ENCODE measurements around the gene HSPA1A. TPM values are rescaled to one million over a fixed set of nuclear protein-coding genes. Genes with fewer than 3 reads are reported as not detected.
A peak's percentile ranks its signal among the peaks of the same experiment; 100 is the strongest.

Gene HSPA1A
- total RNA-seq, 1 donor, result 132 TPM

- H3K4me3 ChIP-seq (ENCODE audit: low read depth, low read length), result no peak overlapping the region
- no peak for DNase-seq (ENCODE audit: low read depth)
- no peak for TF ChIP-seq CTCF (IDR thresholded peaks at IDR 0.05; ENCODE audit: insufficient read depth, low read depth, low read length)
Observed at GRCh38 chr6:31781244-31782125, 33.9 kb upstream of the HSPA1A start.

- H3K4me3 ChIP-seq (ENCODE audit: low read depth, low read length), result no peak overlapping the region
- no peak for DNase-seq (ENCODE audit: low read depth)
- TF ChIP-seq CTCF (IDR thresholded peaks at IDR 0.05; ENCODE audit: insufficient read depth, low read depth, low read length), result no peak
Observed at GRCh38 chr6:31782126-31782855, 33.1 kb upstream of the HSPA1A start.

- H3K4me3 ChIP-seq (ENCODE audit: low read depth, low read length), result no peak overlapping the region
- DNase-seq (ENCODE audit: low read depth), result no peak
- no peak for TF ChIP-seq CTCF (IDR thresholded peaks at IDR 0.05; ENCODE audit: insufficient read depth, low read depth, low read length)
Observed at GRCh38 chr6:31784098-31784925, 31.0 kb upstream of the HSPA1A start.

GRCh38 chr6:31785475-31785874 lies 29.9 kb upstream of the HSPA1A start:
- TF ChIP-seq CTCF (IDR thresholded peaks at IDR 0.05; ENCODE audit: insufficient read depth, low read depth, low read length), result no peak
- no peak for DNase-seq (ENCODE audit: low read depth)

GRCh38 chr6:31791324-31792089 lies 23.8 kb upstream of the HSPA1A start:
- H3K4me3 ChIP-seq (ENCODE audit: low read depth, low read length), result no peak overlapping the region
- DNase-seq (ENCODE audit: low read depth), result peak; percentile 40
- peak; percentile 74 for TF ChIP-seq CTCF (IDR thresholded peaks at IDR 0.05; ENCODE audit: insufficient read depth, low read depth, low read length)

More at GRCh38 chr6:31785475-31785874, 29.9 kb upstream of the HSPA1A start:
- H3K4me3 ChIP-seq (ENCODE audit: low read depth, low read length), result no peak overlapping the region

- no peak overlapping the region for H3K4me3 ChIP-seq (ENCODE audit: low read depth, low read length)
- TF ChIP-seq CTCF (IDR thresholded peaks at IDR 0.05; ENCODE audit: insufficient read depth, low read depth, low read length), result no peak
- no peak for DNase-seq (ENCODE audit: low read depth)
Observed at GRCh38 chr6:31792090-31792374, 23.3 kb upstream of the HSPA1A start.

Data from fibroblast of villous mesenchyme (primary cell).